Esophagus muscularis mucosa (tissue), 3 donors: ENCODE measurements around the gene IFIT5.

Experiments used
- POLR2A ChIP-seq: fragments of 450-650 bp; IDR thresholded peaks from one replicate; pipeline ENCODE4 v1.6.1; 2017; ENCODE audit warnings: antibody characterized with exemption, moderate library complexity, mild to moderate bottlenecking, low read depth
- POLR2AphosphoS5 ChIP-seq, 2 donors: sonication (generic); formaldehyde crosslinking; IDR thresholded peaks; one replicate each; pipeline ENCODE4 v1.6.1; 2017; ENCODE audit warnings: antibody characterized with exemption in 2 of 2
- TF ChIP-seq, protein P1 (sequence below), 3 experiments: fragments of 200-600 bp in 2 of 3; fragments of 450-650 bp in 1 of 3; sonication (generic) in 2 of 3; IDR thresholded peaks; one replicate each; pipeline ENCODE4 v1.5.1; 2017 to 2019; ENCODE audit warnings: antibody characterized with exemption in 3 of 3, mild to moderate bottlenecking in 2 of 3, moderate library complexity in 1 of 3

DNA sequence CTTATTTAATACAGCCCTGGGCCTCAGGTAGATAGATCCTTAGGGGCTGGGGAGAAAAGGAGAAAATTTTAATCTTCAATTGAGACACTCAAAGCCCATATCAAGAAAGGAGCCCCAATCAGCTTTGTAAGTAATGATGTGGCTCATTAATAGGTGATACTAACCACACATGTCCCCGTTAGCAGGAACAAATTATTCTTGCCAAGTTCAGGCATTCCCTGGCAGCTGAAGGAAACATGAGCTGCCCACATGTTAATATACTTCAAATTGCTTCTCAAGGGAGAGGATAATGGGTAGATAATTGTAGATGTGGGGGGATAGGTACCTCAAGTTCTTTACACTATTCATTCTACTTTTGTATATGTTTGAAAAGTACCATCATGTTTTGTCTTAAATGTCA lies 14.5 kb downstream of the IFIT5 start:
- TF ChIP-seq, protein P1, sequence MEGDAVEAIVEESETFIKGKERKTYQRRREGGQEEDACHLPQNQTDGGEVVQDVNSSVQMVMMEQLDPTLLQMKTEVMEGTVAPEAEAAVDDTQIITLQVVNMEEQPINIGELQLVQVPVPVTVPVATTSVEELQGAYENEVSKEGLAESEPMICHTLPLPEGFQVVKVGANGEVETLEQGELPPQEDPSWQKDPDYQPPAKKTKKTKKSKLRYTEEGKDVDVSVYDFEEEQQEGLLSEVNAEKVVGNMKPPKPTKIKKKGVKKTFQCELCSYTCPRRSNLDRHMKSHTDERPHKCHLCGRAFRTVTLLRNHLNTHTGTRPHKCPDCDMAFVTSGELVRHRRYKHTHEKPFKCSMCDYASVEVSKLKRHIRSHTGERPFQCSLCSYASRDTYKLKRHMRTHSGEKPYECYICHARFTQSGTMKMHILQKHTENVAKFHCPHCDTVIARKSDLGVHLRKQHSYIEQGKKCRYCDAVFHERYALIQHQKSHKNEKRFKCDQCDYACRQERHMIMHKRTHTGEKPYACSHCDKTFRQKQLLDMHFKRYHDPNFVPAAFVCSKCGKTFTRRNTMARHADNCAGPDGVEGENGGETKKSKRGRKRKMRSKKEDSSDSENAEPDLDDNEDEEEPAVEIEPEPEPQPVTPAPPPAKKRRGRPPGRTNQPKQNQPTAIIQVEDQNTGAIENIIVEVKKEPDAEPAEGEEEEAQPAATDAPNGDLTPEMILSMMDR (IDR thresholded peaks at IDR 0.05): no peak
- TF ChIP-seq POLR2AphosphoS5 (IDR thresholded peaks at IDR 0.05): no peak
- TF ChIP-seq POLR2A: no peak
